NCI-H2196 treated with DMSO at 0.1 percent for 48 hours (cell line): ENCODE measurements around the gene ALOX5.
A peak's percentile ranks its signal among the peaks of the same experiment; 100 is the strongest.
"Not testable (repeated sequence)": the region's sequence is repeated elsewhere in the genome, so short reads cannot be mapped to it uniquely, and the experiment has no call there.

ENCODE experiments used
- DNase-seq: peaks from one replicate; lab custom pipeline; 2025; ENCODE audit not compliant: unreplicated experiment; lab: John Stamatoyannopoulos, UW

The ALOX5 gene

GRCh38 chr10:45404087-45404769 lies 30.2 kb downstream of the ALOX5 start:
- no peak for DNase-seq

GRCh38 chr10:45404770-45405120 lies 30.7 kb downstream of the ALOX5 start:
- DNase-seq = no peak

GRCh38 chr10:45407542-45407941 lies 33.5 kb downstream of the ALOX5 start:
- no peak for DNase-seq

DNA sequence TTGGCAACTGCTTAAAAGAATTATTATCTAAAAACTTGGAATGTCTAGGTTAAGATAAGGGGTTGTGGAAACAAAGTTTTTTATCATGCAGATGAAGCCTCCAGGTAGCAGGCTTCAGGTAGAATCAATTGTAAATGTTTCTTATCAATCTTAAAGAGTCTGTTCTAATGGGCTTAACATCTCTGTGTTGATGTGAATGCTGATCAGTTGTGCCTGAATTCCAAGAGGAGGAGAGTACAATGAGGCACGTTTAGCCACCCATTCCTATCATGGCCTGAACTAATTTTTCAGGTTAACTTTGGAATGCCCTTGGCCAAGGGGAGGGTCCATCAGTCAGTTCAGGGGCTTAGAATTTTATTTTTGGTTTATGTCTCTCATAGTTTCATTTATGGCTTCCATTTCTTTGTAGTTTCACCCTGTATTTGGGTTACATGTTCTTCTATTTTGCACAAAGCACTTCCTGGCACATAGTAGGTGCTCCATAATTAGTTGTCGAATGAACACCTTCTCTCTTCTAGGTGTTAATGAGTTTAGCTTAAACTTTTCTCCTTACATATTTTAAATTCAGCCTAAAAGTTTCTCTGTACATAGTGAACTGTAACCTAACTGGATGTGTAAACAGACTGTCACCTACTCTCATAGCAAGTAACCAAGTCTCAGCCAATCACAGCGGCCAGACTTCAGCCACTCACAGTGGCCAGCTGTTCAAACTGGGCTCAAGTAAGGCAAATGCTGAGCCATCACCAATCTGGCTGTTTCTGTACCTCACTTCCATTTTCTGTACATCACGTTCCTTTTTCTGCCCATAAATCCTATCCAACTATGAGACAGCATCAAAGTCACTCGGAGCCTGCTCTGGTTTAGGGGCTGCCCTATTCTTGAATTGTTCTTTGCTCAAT lies 34.7 kb downstream of the ALOX5 start:
- no peak for DNase-seq

GRCh38 chr10:45409347-45409746 lies 35.3 kb downstream of the ALOX5 start:
- DNase-seq = not testable (repeated sequence)

DNA sequence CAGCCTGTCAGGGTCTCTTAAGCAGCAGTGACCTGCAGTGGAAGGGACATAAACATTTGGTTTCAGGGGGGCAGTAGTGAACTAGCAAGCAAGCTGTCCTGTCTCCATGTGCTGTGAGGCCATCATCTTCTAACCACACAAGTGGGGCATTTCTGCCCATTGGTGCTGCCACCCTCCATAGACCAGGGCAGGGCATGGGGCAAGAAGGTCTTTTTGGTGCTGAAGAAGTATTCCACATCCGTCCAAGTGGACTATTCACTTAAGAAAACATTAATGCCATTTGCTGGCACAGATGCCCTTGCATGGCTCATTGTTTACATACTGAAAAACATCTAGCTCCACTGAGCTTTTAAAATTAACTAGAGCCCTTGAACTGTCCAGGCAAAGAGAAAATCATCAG lies 35.8 kb downstream of the ALOX5 start:
- no peak for DNase-seq

DNA sequence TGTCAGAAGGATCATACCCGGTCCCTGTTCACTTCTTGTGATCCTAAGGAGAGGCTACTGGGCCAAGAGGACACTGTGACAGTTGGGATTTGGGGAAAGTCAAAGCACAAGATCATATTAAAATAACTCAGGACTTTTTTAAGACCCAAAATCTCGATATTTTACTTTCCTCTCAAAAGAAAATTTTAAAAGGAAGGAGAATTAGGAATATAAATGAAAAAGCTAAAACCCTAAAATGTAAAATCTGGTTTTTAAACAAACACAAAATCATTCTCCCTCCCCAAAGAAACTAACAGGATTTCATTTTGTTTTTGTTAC lies 36.4 kb downstream of the ALOX5 start:
- no peak for DNase-seq

DNA sequence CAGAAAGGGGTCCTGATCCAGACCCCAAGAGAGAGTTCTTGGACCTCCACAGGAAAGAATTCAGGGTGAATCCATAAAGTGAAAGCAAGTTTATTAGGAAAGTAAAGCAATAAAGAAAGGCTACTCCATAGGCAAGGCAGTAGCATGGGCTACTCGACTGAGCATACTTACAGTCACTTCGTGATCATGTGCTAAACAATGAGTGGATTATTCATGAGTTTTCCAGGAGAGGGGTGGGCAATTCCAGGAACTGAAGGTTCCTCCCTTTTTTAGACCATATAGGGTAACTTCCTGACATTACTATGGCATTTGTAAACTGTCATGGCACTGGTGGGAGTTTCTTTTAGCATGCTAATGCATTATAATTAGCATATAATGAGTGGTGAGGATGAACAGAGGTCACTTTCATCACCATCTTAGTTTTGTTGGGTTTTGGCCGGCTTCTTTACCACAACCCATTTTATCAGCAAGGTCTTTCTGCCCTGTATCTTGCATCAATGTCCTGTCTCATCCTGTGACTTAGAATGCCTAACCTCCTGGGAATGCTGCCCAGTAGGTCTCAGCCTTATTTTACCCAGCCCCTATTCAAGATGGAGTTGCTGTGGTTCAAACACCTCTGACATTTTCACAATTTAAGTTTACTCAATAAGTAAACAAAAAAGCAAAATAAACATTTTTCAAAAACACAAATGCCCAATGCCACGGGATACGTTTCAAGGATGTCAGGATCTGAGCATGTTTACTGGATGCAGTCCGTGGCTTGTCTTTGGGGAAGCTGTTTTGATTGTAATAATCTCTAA lies 37.0 kb downstream of the ALOX5 start:
- no peak for DNase-seq

GRCh38 chr10:45411607-45411940 lies 37.6 kb downstream of the ALOX5 start:
- DNase-seq = no peak

GRCh38 chr10:45415062-45415461 lies 41.0 kb downstream of the ALOX5 start:
- not testable (repeated sequence) for DNase-seq

DNA sequence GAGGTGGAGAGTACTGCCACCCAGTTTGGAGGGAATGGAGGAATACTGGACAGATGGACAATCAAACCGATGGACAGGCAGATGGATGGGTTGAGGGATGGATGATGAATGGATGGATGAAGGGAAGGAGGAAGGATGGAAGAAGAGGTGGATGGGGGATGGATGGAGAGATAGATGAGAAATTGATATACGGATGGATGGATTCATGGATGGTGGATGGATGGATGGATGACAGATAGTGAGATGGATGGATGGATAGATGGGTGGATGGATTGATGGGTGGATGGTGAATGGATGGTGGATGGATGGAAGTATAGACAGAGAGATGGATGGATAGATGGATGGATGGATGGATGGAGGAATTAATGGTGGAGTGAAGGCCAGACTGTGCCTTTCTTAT lies 42.6 kb downstream of the ALOX5 start:
- no peak for DNase-seq

DNA sequence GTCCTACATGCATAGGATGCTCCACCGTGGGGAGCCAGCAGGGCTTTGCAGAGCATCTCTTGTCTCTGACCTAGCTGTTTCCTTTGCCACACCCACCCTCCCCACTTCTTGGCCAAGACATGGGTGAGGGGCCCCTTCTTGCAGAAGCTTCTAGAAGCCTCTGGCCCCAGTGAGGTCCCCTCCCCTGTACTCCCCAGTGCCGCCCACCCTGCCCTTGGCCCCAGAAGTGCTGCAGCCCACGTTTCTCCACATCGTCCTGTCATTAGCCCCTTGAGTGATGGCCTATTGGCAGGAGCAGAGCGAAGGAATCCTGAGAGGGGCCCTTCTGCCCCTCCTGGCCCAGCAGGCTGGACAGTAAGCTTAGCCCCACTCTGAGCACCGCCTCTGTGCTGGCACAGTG lies 43.7 kb downstream of the ALOX5 start:
- DNase-seq = no peak

- DNase-seq = no peak
These were observed 44.4 kb downstream of the ALOX5 start for GRCh38 chr10:45418417-45418848.

GRCh38 chr10:45418849-45419675 lies 45.0 kb downstream of the ALOX5 start:
- DNase-seq = no peak

DNA sequence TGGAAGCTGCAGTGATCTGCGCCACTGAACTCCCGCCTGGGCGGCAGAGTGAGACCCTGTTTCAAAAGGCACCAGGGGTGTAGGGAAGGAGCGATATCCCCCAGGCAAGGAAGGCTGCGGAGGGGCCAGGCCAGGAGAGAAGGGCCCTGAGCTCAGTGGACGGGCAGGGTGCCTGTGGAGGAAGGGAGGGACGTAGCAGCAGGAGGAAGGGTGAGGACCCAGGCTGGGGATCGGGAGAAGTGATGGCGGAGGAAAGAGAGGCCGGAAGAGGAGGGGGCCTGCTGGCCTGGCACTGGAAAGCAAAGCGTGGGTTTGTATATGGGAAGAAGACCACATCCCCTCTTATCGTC lies 45.6 kb downstream of the ALOX5 start:
- DNase-seq = no peak

DNA sequence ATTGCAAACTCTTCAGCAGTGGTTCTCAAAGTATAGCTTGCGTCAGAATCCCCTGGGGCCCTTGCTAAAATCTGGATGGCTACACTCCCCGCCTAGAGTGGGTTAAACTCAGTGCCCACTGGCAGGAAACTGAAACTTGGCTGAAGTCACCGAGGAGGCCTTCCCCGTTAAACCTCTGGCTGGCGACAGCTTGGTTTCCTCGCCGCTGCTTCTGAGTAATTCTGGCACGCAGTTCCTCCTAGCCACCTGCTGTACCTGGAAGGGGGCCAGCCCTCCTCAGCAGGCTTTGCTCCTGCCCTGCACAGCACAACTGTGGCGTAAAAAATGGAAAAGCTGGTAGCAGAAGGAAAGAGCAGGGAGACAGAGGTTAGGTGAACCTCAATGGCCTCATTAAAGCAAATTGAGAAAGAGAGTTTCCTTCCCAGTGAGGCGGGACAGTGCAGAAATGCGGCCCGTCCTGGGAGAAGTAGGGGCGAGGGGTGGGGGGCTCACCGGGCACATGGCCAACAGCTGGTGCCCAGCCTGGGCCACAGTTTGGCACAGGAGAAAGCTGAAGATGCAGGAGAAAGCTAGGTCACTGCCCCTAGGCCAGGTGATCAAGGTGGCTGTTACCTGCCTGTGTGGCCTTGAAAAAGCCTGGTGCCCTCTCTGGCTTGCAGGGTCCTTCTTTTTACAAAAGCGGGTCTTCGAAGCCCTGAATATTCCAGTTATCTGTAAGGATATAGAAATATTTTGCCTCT lies 46.6 kb downstream of the ALOX5 start:
- peak; percentile 66 for DNase-seq

DNA sequence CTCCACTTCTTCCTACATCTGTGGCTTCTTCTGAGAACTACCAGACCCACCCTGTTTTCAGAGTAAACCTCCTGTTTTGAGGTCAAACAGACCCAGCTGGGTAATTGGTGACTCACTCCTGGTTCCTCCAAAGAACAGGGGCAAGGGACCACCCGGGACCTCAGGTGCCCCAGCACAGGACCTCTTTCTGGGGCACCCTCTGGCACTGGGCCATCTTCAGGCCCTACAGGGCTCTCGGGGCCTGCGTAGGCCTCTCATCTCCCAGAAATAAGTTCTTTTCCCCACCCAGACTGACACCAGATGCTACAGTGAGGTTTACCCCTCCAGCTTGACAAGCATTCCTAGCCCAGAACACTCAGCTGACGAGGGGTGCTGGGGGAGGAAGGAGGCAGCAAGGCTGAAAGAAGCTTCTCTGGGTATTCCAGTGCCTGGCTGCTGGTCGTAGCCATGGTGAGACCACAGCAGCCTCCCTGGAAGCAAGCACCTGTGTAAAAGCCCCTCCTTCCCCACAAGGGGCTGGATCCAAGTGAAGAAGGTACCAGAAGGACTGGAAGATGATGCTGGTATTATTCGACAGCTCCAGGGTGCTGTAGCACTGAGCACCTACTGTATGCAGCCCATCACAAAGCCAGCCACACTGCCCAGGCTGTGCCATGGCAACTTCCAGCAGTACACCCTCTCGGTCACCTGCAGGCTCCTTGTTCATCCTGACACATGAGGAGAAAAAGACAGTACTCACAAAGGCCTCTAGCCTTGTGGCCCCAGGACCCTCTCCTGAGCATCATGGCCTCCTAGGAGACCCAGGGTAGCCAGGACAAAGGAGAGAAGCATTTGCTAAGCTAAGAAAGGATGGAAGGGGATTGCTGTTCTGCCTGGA lies 47.4 kb downstream of the ALOX5 start:
- no peak for DNase-seq

- no peak for DNase-seq
These were observed 48.3 kb downstream of the ALOX5 start for GRCh38 chr10:45422207-45422865.
